Measurements from ENCODE around the gene RPE65.

GRCh38 chr1:68490046-68490651 lies 40.4 kb upstream of the RPE65 start:
- TF ChIP-seq CTCF (IDR thresholded peaks at IDR 0.05) (no peak), ZFX (IDR thresholded peaks at IDR 0.05; ENCODE audit: borderline replicate concordance) (no peak)
